HepG2 (cell line): ENCODE results near the gene EID3. TPM values are rescaled to one million over a fixed set of nuclear protein-coding genes. Genes with fewer than 3 reads are reported as not detected.
A peak's percentile ranks its signal among the peaks of the same experiment; 100 is the strongest.

Source experiments
- ATAC-seq: fragments of 200-7000 bp; cut with Tn5 transposase; 3 replicates; pipeline ENCODE4 v1.9.1; 2020; ENCODE audit warnings: mild to moderate bottlenecking, moderate library complexity
- BruUV-seq: library from RNA; stranded (reverse); fragments of 400-500 nt; replicated peaks from 2 replicates; lab custom pipeline; 2021; lab: Mats Ljungman, UMichigan
- CTCF ChIA-PET: fragments of 300-600 bp; formaldehyde crosslinking; extraction: SDS; loops from one replicate; lab custom pipeline; 2021; ENCODE audit warnings: low total read pairs, inconsistent platforms, low intra/inter-chr PET ratio; lab: Yijun Ruan, JAX
- POLR2A ChIA-PET: fragments of 350-600 bp; sonication (Branson Sonifier 250); formaldehyde crosslinking; loops from one replicate; lab custom pipeline; 2020; ENCODE audit warnings: antibody characterized with exemption, inconsistent platforms; lab: Yijun Ruan, JAX
- DNase-seq: peaks from one replicate; pipeline ENCODE4 v3.0.0-alpha.2; 2015; ENCODE audit warnings: low spot score
- FAIRE-seq: peaks from 3 replicates; lab custom pipeline; 2011; peaks lifted over from hg19 to GRCh38; lab: Jason Lieb, UNC
- H2AFZ ChIP-seq: one replicate; pipeline ENCODE4 v1.6.1; 2011; ENCODE audit warnings: low read length, inconsistent platforms
- H3K27ac ChIP-seq: fragments of 300-600 bp; 3 replicates; pipeline ENCODE4 v1.8.0; 2011; ENCODE audit warnings: mixed run types, mild to moderate bottlenecking, mixed read lengths, low read length, inconsistent platforms; ENCODE audit not compliant: insufficient read depth; ENCODE audit errors: extremely low read length
- H3K27me3 ChIP-seq, 2 experiments: fragments of 200-600 bp in 1 of 2; 2 replicates in 1 of 2; 3 replicates in 1 of 2; pipeline versions ENCODE4 v1.6.0 to v1.8.0; 2011; ENCODE audit warnings: low read length in 2 of 2, mild to moderate bottlenecking in 2 of 2, moderate library complexity in 2 of 2, inconsistent platforms in 1 of 2; ENCODE audit not compliant: insufficient read depth in 2 of 2, control insufficient read depth in 1 of 2
- H3K36me3 ChIP-seq, 2 experiments: fragments of 200-600 bp in 1 of 2; replicated peaks in 1 of 2; 2 replicates in 1 of 2; 3 replicates in 1 of 2; pipeline versions ENCODE4 v1.5.1 to v1.8.0; 2011; ENCODE audit warnings: low read length in 2 of 2, inconsistent platforms in 1 of 2; ENCODE audit not compliant: insufficient read depth in 2 of 2, control insufficient read depth in 1 of 2
- H3K4me1 ChIP-seq: 2 replicates; pipeline ENCODE4 v1.5.1; 2012; ENCODE audit warnings: low read length, inconsistent platforms; ENCODE audit not compliant: insufficient read depth
- H3K4me2 ChIP-seq: 2 replicates; pipeline ENCODE4 v1.6.0; 2011; ENCODE audit warnings: low read depth, low read length, inconsistent platforms
- H3K4me3 ChIP-seq, 3 experiments: fragments of 200-600 bp in 1 of 3; sonication (generic), shearing (Covaris generic) in 1 of 3; replicated peaks in 1 of 3; 2 replicates each; pipeline ENCODE4 v1.5.1; 2011 to 2016; ENCODE audit warnings: low read length in 3 of 3, inconsistent platforms in 2 of 3, low read depth in 2 of 3, mild to moderate bottlenecking in 2 of 3, control low read depth in 1 of 3, mixed read lengths in 1 of 3; ENCODE audit not compliant: insufficient read depth in 1 of 3
- H3K79me2 ChIP-seq: one replicate; pipeline ENCODE4 v1.6.1; 2011; ENCODE audit warnings: low read length, inconsistent platforms; ENCODE audit not compliant: insufficient read depth
- H3K9ac ChIP-seq: 2 replicates; pipeline ENCODE4 v1.6.0; 2011; ENCODE audit warnings: mild to moderate bottlenecking, low read depth, low read length, inconsistent platforms; ENCODE audit not compliant: insufficient read depth
- H3K9me3 ChIP-seq: 2 replicates; pipeline ENCODE4 v1.5.1; 2012; ENCODE audit warnings: mild to moderate bottlenecking, low read length
- H4K20me1 ChIP-seq: 2 replicates; pipeline ENCODE4 v1.6.0; 2011; ENCODE audit warnings: inconsistent platforms, mild to moderate bottlenecking, low read length, moderate library complexity; ENCODE audit not compliant: insufficient read depth
- KDM4B ChIP-seq: sonication (generic); formaldehyde crosslinking; IDR thresholded peaks from 2 replicates; pipeline ENCODE4 v1.4.0; 2020; ENCODE audit warnings: missing genetic modification reagents
- MIER2 ChIP-seq: IDR thresholded peaks from 2 replicates; pipeline ENCODE4 v1.6.1; 2016; ENCODE audit warnings: missing biosample characterization, missing genetic modification reagents
- POLR2AphosphoS5 ChIP-seq: IDR thresholded peaks from 2 replicates; pipeline ENCODE4 v1.6.1; 2012; ENCODE audit warnings: low read depth, low read length
- POLR2G ChIP-seq: fragments of 200-400 bp; formaldehyde crosslinking; IDR thresholded peaks from 2 replicates; pipeline ENCODE4 v1.6.1; 2018; ENCODE audit warnings: mild to moderate bottlenecking, low read depth, low read length, moderate library complexity
- RBM22 ChIP-seq: fragments of 200-400 bp; formaldehyde crosslinking; optimal IDR thresholded peaks from 2 replicates; pipeline ENCODE3; 2017; ENCODE audit warnings: mild to moderate bottlenecking, low read length, moderate library complexity
- TAF1 ChIP-seq: sonication (generic); formaldehyde crosslinking; IDR thresholded peaks from 2 replicates; pipeline ENCODE4 v1.4.0; 2020; ENCODE audit warnings: missing genetic modification reagents
- WGBS: methylation state at CpG from one replicate; pipeline ENCODE4 v1.1.6; 2017; ENCODE audit warnings: low lambda C conversion rate; 5-methylcytosine and 5-hydroxymethylcytosine counted together
- in situ Hi-C: cut with HindIII; loops from 2 replicates; pipeline ENCODE4 v1.10.0; 2017; ENCODE audit warnings: low pct_unique_long_range_greater_than_20kb; ENCODE audit not compliant: extremely low pct_ligation_motif_present
- intact Hi-C: fragments of 100-400 bp; cut with micrococcal nuclease; formaldehyde crosslinking; loops from one replicate; pipeline ENCODE4 v1.10.0; 2022; ENCODE audit not compliant: unreplicated experiment
- polyA plus RNA-seq, 8 experiments: library from polyadenylated mRNA; depleted of rRNA in 3 of 8; stranded (reverse) in 7 of 8; unstranded in 1 of 8; fragments of >200 nt; fragmentation: Illumina TruSeq in 4 of 8; extraction: Trizol in 4 of 8; gene quantifications; 2 replicates each; pipeline versions ENCODE4 v1.2.1 to v1.2.3, GENCODE V29; 2011 to 2016; ENCODE audit warnings: low read depth in 4 of 8, missing spikeins in 1 of 8, mixed read lengths in 1 of 8; ENCODE audit not compliant: insufficient read depth in 1 of 8
- total RNA-seq, 5 experiments: library from RNA; depleted of rRNA; stranded (reverse); fragments of >200 nt; fragmentation: Illumina TruSeq; extraction: Trizol; gene quantifications; 2 replicates each; pipeline ENCODE4 v1.2.3, GENCODE V29; 2016; ENCODE audit warnings: low read depth in 1 of 5
- TF ChIP-seq, protein P1 (sequence below): sonication (generic); formaldehyde crosslinking; IDR thresholded peaks from 2 replicates; pipeline ENCODE4 v1.8.1; 2023; ENCODE audit warnings: mild to moderate bottlenecking, missing genetic modification reagents

Gene EID3
- total and polyA plus RNA-seq, 2 of the 13 experiments (the other 11 are each of a cell fraction or from before 2014, with no cell fraction given), result 0.38 to 4.5 TPM

DNA sequence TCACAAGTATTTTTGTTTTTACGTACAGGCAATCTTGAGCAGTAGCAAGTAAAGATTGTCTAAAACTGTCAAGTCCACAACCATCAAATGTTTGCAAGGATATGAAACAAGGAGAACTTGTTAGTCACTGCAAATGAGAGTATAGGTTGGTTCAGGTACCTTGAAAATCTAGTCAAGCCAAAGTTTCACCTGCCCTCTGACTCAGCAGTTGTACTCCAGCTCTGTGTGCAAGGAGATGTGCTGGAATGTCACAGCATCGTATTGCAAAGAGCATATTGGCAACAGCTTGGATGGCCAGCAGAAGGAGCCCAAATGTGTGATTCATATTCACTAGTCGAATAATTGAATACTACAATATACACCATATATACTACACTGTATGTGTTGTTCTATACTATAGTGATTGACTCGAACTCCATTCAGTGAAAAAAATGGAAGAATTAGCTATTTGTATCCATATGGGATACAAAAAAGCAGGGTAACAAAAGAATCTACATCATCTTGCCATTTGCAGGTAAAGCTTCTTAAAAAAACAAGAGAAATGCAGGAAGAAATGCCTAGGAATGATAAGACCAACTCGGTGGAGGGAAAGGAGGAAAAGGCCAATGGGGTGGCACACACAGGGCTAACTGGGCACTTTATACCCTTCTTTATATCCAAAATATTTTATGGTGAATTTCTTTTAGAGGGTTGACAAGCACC lies 44.0 kb downstream of the EID3 start:
- H3K36me3 ChIP-seq, result peaks cover 18 to 70% of the 10 kb centered on the region in 2 experiments
- DNase-seq, result no peak
- no peaks in the 10 kb centered on the region for H3K9me3 ChIP-seq
- no peak overlapping the region for H3K27ac ChIP-seq
- in situ Hi-C loops, result no loop called here
- H3K9ac ChIP-seq, result no peak overlapping the region
- H2AFZ ChIP-seq, result no peak overlapping the region
- H4K20me1 ChIP-seq, result no peaks in the 10 kb centered on the region; the same call in 1 of the 2 replicates
- H3K27me3 ChIP-seq, result no peaks in the 10 kb centered on the region
- 95% methylated on average over 5 of the region's 5 CpGs for WGBS
- H3K4me3 ChIP-seq, result no peak overlapping the region
- CTCF ChIA-PET, result no interaction called here
- peaks cover 6% of the 10 kb centered on the region; the same call in 1 of the 2 replicates for H3K4me1 ChIP-seq
- no peak for ATAC-seq
- POLR2A ChIA-PET, result no interaction called here
- TF ChIP-seq RBM22, result peak; percentile 63
- TF ChIP-seq, protein P1, sequence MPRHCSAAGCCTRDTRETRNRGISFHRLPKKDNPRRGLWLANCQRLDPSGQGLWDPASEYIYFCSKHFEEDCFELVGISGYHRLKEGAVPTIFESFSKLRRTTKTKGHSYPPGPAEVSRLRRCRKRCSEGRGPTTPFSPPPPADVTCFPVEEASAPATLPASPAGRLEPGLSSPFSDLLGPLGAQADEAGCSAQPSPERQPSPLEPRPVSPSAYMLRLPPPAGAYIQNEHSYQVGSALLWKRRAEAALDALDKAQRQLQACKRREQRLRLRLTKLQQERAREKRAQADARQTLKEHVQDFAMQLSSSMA, result no peak
- no TSS peak for BruUV-seq
- H3K79me2 ChIP-seq, result no peaks in the 10 kb centered on the region
- no peak overlapping the region for H3K4me2 ChIP-seq
- intact Hi-C loops, result no loop called here
- no peak for FAIRE-seq

DNA sequence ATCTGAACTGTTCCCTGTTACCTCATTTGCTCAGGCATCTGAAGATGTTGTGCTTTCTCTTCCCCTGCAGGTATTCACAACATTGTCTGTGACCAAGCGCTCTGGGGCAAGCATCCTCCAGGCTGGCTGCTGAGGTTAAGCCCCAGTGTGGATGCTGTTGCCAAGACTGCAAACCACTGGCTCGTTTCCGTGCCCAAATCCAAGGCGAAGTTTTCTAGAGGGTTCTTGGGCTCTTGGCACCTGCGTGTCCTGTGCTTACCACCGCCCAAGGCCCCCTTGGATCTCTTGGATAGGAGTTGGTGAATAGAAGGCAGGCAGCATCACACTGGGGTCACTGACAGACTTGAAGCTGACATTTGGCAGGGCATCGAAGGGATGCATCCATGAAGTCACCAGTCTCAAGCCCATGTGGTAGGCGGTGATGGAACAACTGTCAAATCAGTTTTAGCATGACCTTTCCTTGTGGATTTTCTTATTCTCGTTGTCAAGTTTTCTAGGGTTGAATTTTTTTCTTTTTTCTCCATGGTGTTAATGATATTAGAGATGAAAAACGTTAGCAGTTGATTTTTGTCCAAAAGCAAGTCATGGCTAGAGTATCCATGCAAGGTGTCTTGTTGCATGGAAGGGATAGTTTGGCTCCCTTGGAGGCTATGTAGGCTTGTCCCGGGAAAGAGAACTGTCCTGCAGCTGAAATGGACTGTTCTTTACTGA lies 44.9 kb downstream of the EID3 start:
- no peaks in the 10 kb centered on the region for H3K9me3 ChIP-seq
- intact Hi-C loops (no loop called here), in situ Hi-C loops (no loop called here)
- H3K9ac ChIP-seq, result no peak overlapping the region
- ChIA-PET CTCF (no interaction called here), POLR2A (no interaction called here)
- BruUV-seq, result no TSS peak
- H4K20me1 ChIP-seq, result no peaks in the 10 kb centered on the region; the same call in 1 of the 2 replicates
- ATAC-seq (no peak), DNase-seq (no peak), FAIRE-seq (no peak)
- no peak overlapping the region for H2AFZ ChIP-seq
- no peak overlapping the region for H3K4me2 ChIP-seq
- H3K79me2 ChIP-seq, result no peaks in the 10 kb centered on the region
- no peaks in the 10 kb centered on the region for H3K27me3 ChIP-seq
- peaks cover 6% of the 10 kb centered on the region; the same call in 1 of the 2 replicates for H3K4me1 ChIP-seq
- H3K27ac ChIP-seq, result no peak overlapping the region
- no peak for TF ChIP-seq POLR2AphosphoS5
- no peak for TF ChIP-seq KDM4B
- TF ChIP-seq MIER2, result no peak
- TF ChIP-seq POLR2G, result 0 out of 2 replicates have a peak, but pooled peaks have one; percentile 23
- peak; percentile 76 for TF ChIP-seq RBM22
- TF ChIP-seq TAF1, result no peak
- peaks cover 18 to 65% of the 10 kb centered on the region in 2 experiments for H3K36me3 ChIP-seq
- WGBS, result 95% methylated on average over 8 of the region's 11 CpGs
- H3K4me3 ChIP-seq, result no peak overlapping the region
